Gastroesophageal sphincter (tissue), 3 donors: ENCODE measurements around the gene MRPL20.

Experiments used
- CTCF ChIP-seq, 4 experiments: fragments of 200-600 bp in 2 of 4; fragments of 450-650 bp in 2 of 4; sonication (generic) in 1 of 4; IDR thresholded peaks; one replicate each; pipeline ENCODE4 v1.5.1; 2017 to 2019; ENCODE audit warnings: antibody characterized with exemption in 4 of 4, mild to moderate bottlenecking in 2 of 4, moderate library complexity in 2 of 4
- EP300 ChIP-seq: sonication (generic); formaldehyde crosslinking; IDR thresholded peaks from one replicate; pipeline ENCODE4 v1.6.1; 2017; ENCODE audit warnings: antibody characterized with exemption, mild to moderate bottlenecking
- POLR2AphosphoS5 ChIP-seq: sonication (generic); formaldehyde crosslinking; IDR thresholded peaks from one replicate; pipeline ENCODE4 v1.6.1; 2017; ENCODE audit warnings: antibody characterized with exemption

- TF ChIP-seq POLR2AphosphoS5 (no peak), CTCF (IDR thresholded peaks at IDR 0.05) (no peak), EP300 (no peak)
These were observed 20.7 kb upstream of the MRPL20 start for GRCh38 chr1:1427820-1428148.
